IMR-90 (cell line): ENCODE measurements around the gene ADAMTS13. TPM values are rescaled to one million over a fixed set of nuclear protein-coding genes. Genes with fewer than 3 reads are reported as not detected.

Experiments used
- ATAC-seq: fragments of 200-7000 bp; cut with Tn5 transposase; 2 replicates; pipeline ENCODE4 v1.9.1; 2020; ENCODE audit warnings: low read depth, mild to moderate bottlenecking, moderate library complexity
- BruUV-seq: library from RNA; stranded (reverse); fragments of 400-500 nt; replicated peaks from 2 replicates; lab custom pipeline; 2021; lab: Mats Ljungman, UMichigan
- CTCF ChIA-PET: fragments of 300-600 bp; formaldehyde crosslinking; extraction: SDS; loops from one replicate; lab custom pipeline; 2021; ENCODE audit warnings: antibody characterized with exemption; lab: Yijun Ruan, JAX
- POLR2A ChIA-PET: fragments of 300-600 bp; sonication (Branson Sonifier 250); formaldehyde crosslinking; loops from one replicate; lab custom pipeline; 2022; ENCODE audit warnings: antibody characterized with exemption; ENCODE audit not compliant: unreplicated experiment; lab: Charles Lee
- DNase-seq: peaks from one replicate; pipeline ENCODE4 v3.0.0; 2013
- H2AFZ ChIP-seq: replicated peaks from 2 replicates; pipeline ENCODE3; 2013; ENCODE audit warnings: low read length, mild to moderate bottlenecking; ENCODE audit not compliant: poor library complexity
- H2AK5ac ChIP-seq: 2 replicates; pipeline ENCODE4 v1.6.1; 2013; ENCODE audit warnings: low read depth, low read length, inconsistent platforms
- H2AK9ac ChIP-seq: replicated peaks from 2 replicates; pipeline ENCODE3; 2013; ENCODE audit warnings: mild to moderate bottlenecking, low read depth, low read length, moderate library complexity; ENCODE audit not compliant: poor library complexity
- H2BK120ac ChIP-seq: 2 replicates; pipeline ENCODE4 v1.6.1; 2013; ENCODE audit warnings: low read depth, low read length, inconsistent platforms
- H2BK15ac ChIP-seq: 3 replicates; pipeline ENCODE4 v1.6.1; 2013; ENCODE audit warnings: low read depth, low read length, inconsistent platforms
- H2BK20ac ChIP-seq: 2 replicates; pipeline ENCODE4 v1.6.1; 2013; ENCODE audit warnings: low read depth, mild to moderate bottlenecking, inconsistent platforms, low read length, moderate library complexity
- H2BK5ac ChIP-seq: 2 replicates; pipeline ENCODE4 v1.6.1; 2013; ENCODE audit warnings: mild to moderate bottlenecking, low read depth, low read length, inconsistent platforms; ENCODE audit not compliant: poor library complexity, severe bottlenecking
- H3K14ac ChIP-seq: replicated peaks from 2 replicates; pipeline ENCODE4 v1.6.1; 2013; ENCODE audit warnings: low read depth, low read length, inconsistent platforms
- H3K18ac ChIP-seq: 2 replicates; pipeline ENCODE4 v1.6.1; 2013; ENCODE audit warnings: low read depth, low read length, control low read depth
- H3K23ac ChIP-seq: 2 replicates; pipeline ENCODE4 v1.6.1; 2013; ENCODE audit warnings: low read depth, low read length, inconsistent platforms
- H3K27ac ChIP-seq: 2 replicates; pipeline ENCODE4 v1.5.1; 2013; ENCODE audit warnings: mild to moderate bottlenecking, control low read depth, low read length; ENCODE audit not compliant: insufficient read depth
- H3K27me3 ChIP-seq: 2 replicates; pipeline ENCODE4 v1.6.1; 2013; ENCODE audit warnings: low read length; ENCODE audit not compliant: control insufficient read depth, insufficient read depth
- H3K36me3 ChIP-seq: 2 replicates; pipeline ENCODE4 v1.6.1; 2013; ENCODE audit warnings: low read length, mixed read lengths; ENCODE audit not compliant: control insufficient read depth, insufficient read depth
- H3K4ac ChIP-seq: 2 replicates; pipeline ENCODE4 v1.6.1; 2013; ENCODE audit warnings: low read depth, low read length, inconsistent platforms
- H3K4me1 ChIP-seq: 2 replicates; pipeline ENCODE4 v1.6.1; 2013; ENCODE audit warnings: low read length, mixed read lengths; ENCODE audit not compliant: control insufficient read depth, insufficient read depth
- H3K4me2 ChIP-seq: 2 replicates; pipeline ENCODE4 v1.6.1; 2013; ENCODE audit warnings: low read depth, mild to moderate bottlenecking, control low read depth, low read length, moderate library complexity
- H3K4me3 ChIP-seq: 2 replicates; pipeline ENCODE4 v1.5.1; 2013; ENCODE audit warnings: low read depth, mild to moderate bottlenecking, control low read depth, low read length, moderate library complexity; ENCODE audit not compliant: insufficient read depth
- H3K56ac ChIP-seq: 2 replicates; pipeline ENCODE4 v1.6.1; 2013; ENCODE audit warnings: low read length, inconsistent platforms; ENCODE audit not compliant: insufficient read depth; ENCODE audit errors: extremely low read depth
- H3K79me1 ChIP-seq, 2 experiments: 2 replicates each; pipeline ENCODE4 v1.6.1; 2013; ENCODE audit warnings: low read length in 2 of 2, inconsistent platforms in 1 of 2, low read depth in 1 of 2
- H3K9ac ChIP-seq: 2 replicates; pipeline ENCODE4 v1.6.1; 2013; ENCODE audit warnings: low read depth, low read length, control low read depth
- H3K9me1 ChIP-seq: 2 replicates; pipeline ENCODE4 v1.6.1; 2013; ENCODE audit warnings: low read length, inconsistent platforms; ENCODE audit not compliant: insufficient read depth
- H3K9me3 ChIP-seq: 2 replicates; pipeline ENCODE4 v1.6.1; 2013; ENCODE audit warnings: low read length; ENCODE audit not compliant: control insufficient read depth, insufficient read depth
- H4K20me1 ChIP-seq: 2 replicates; pipeline ENCODE4 v1.6.1; 2013; ENCODE audit warnings: low read length, inconsistent platforms; ENCODE audit not compliant: insufficient read depth
- H4K5ac ChIP-seq: 2 replicates; pipeline ENCODE4 v1.6.1; 2013; ENCODE audit warnings: mild to moderate bottlenecking, low read depth, low read length, control low read depth
- H4K8ac ChIP-seq, 2 experiments: 2 replicates each; pipeline ENCODE4 v1.6.1; 2013; ENCODE audit warnings: low read depth in 2 of 2, low read length in 2 of 2, control low read depth in 1 of 2, inconsistent platforms in 1 of 2
- H4K91ac ChIP-seq: 2 replicates; pipeline ENCODE4 v1.6.1; 2013; ENCODE audit warnings: low read depth, low read length, inconsistent platforms; ENCODE audit not compliant: insufficient read depth
- BHLHE40 ChIP-seq: fragments of 150-350 bp; IDR thresholded peaks from 2 replicates; pipeline ENCODE4 v1.6.1; 2016; ENCODE audit warnings: mild to moderate bottlenecking, low read depth, low read length
- CEBPB ChIP-seq: IDR thresholded peaks from 2 replicates; pipeline ENCODE4 v1.6.1; 2012; ENCODE audit warnings: low read depth, low read length, improper control_type of control experiment
- CHD1 ChIP-seq: IDR thresholded peaks from 2 replicates; pipeline ENCODE4 v1.6.1; 2012; ENCODE audit warnings: low read depth, low read length, improper control_type of control experiment
- MAFK ChIP-seq: IDR thresholded peaks from 2 replicates; pipeline ENCODE4 v1.6.1; 2012; ENCODE audit warnings: low read depth, low read length, improper control_type of control experiment
- MAZ ChIP-seq: IDR thresholded peaks from 2 replicates; pipeline ENCODE4 v1.6.1; 2012; ENCODE audit warnings: low read depth, mild to moderate bottlenecking, low read length, improper control_type of control experiment, moderate library complexity, borderline replicate concordance
- MXI1 ChIP-seq: IDR thresholded peaks from 2 replicates; pipeline ENCODE4 v1.6.1; 2012; ENCODE audit warnings: low read depth, mild to moderate bottlenecking, low read length, moderate library complexity, borderline replicate concordance
- NFE2L2 ChIP-seq: fragments of 150-350 bp; IDR thresholded peaks from 2 replicates; pipeline ENCODE4 v1.6.1; 2016; ENCODE audit warnings: low read depth, mild to moderate bottlenecking, low read length
- RAD21 ChIP-seq: IDR thresholded peaks from 2 replicates; pipeline ENCODE4 v1.6.1; 2012; ENCODE audit warnings: low read length, improper control_type of control experiment
- RCOR1 ChIP-seq: IDR thresholded peaks from 2 replicates; pipeline ENCODE4 v1.6.1; 2012; ENCODE audit warnings: mild to moderate bottlenecking, low read length, improper control_type of control experiment; ENCODE audit not compliant: insufficient replicate concordance
- RFX5 ChIP-seq: IDR thresholded peaks from 2 replicates; pipeline ENCODE4 v1.8.0; 2012; ENCODE audit warnings: low read depth, mild to moderate bottlenecking, low read length, moderate library complexity
- SMC3 ChIP-seq: fragments of 150-350 bp; IDR thresholded peaks from 2 replicates; pipeline ENCODE4 v1.6.1; 2016; ENCODE audit warnings: low read depth, mild to moderate bottlenecking, antibody characterized with exemption, low read length, moderate library complexity
- WGBS, 2 experiments: methylation state at CpG; one replicate each; pipeline versions ENCODE4 v1.1.5 to v1.1.7; 2013; ENCODE audit warnings: missing lambda C conversion rate in 2 of 2; ENCODE audit not compliant: insufficient read length in 1 of 2; ENCODE audit errors: extremely low coverage in 2 of 2; 5-methylcytosine and 5-hydroxymethylcytosine counted together
- dilution Hi-C: fragments of 300-500 bp; cut with HindIII; formaldehyde crosslinking; loops from one replicate; pipeline ENCODE4 v1.14.3; 2018; ENCODE audit warnings: low sequenced_read_pairs; ENCODE audit not compliant: unreplicated experiment
- in situ Hi-C: fragments of 300-500 bp; cut with MboI; formaldehyde crosslinking; loops from 3 replicates; pipeline ENCODE4 v1.14.3; 2019; ENCODE audit warnings: low sequenced_read_pairs, inconsistent platforms, mixed read lengths
- intact Hi-C: fragments of 100-400 bp; cut with micrococcal nuclease; formaldehyde crosslinking; loops from 2 replicates; pipeline ENCODE4 v1.10.0; 2022
- polyA plus RNA-seq, 3 experiments: library from polyadenylated mRNA; depleted of rRNA; stranded (reverse); fragments of >200 nt; gene quantifications; 2 replicates each; pipeline ENCODE4 v1.2.3, GENCODE V29; 2012; ENCODE audit warnings: low replicate concordance in 1 of 3
- total RNA-seq: library from RNA; depleted of rRNA; stranded (reverse); fragments of >200 nt; gene quantifications from 2 replicates; pipeline ENCODE4 v1.2.3, GENCODE V29; 2012
- TF ChIP-seq, protein P1 (sequence below): fragments of 150-350 bp; IDR thresholded peaks from 2 replicates; pipeline ENCODE4 v1.6.1; 2017; ENCODE audit warnings: mild to moderate bottlenecking, antibody characterized with exemption, low read length, low read depth
- TF ChIP-seq, protein P2 (sequence below): fragments of 150-350 bp; IDR thresholded peaks from 2 replicates; pipeline ENCODE4 v1.6.1; 2016; ENCODE audit warnings: low read depth, mild to moderate bottlenecking, low read length, moderate library complexity, borderline replicate concordance

The ADAMTS13 gene
- total and polyA plus RNA-seq, 2 of the 4 experiments (the other 2 are of a cell fraction): 0.18 to 2.8 TPM

DNA sequence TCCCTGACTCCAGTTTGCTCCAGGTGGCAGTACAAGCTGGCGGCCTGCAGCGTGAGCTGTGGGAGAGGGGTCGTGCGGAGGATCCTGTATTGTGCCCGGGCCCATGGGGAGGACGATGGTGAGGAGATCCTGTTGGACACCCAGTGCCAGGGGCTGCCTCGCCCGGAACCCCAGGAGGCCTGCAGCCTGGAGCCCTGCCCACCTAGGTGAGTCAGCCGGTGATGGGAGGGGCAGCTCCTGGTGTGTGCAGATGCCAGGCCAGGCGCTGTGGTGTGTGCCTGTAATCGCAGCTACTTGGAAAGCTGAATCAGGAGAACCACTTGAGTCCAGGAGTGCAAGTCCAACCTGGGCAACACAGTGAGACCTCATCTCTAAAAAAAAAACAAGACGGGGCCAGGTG, 27.6 kb downstream of the ADAMTS13 start:
- Histone ChIP-seq H2BK20ac (no peak overlapping the region), H3K27ac (no peak overlapping the region), H3K9me3 (no peaks in the 10 kb centered on the region), H4K20me1 (no peaks in the 10 kb centered on the region; the same call in 1 of the 2 replicates), H2BK15ac (no peak overlapping the region), H2BK5ac (no peak overlapping the region), H3K9ac (no peak overlapping the region), H3K56ac (no peak overlapping the region), H3K4me2 (no peak overlapping the region), H3K4me1 (no peaks in the 10 kb centered on the region), H2BK120ac (no peak overlapping the region), H3K23ac (no peak overlapping the region), H4K5ac (no peak overlapping the region), H3K27me3 (peaks cover 15% of the 10 kb centered on the region), H4K8ac (no peak overlapping the region), H3K4ac (no peak overlapping the region), H2AK9ac (no peak overlapping the region), H3K4me3 (no peak overlapping the region), H3K9me1 (no peaks in the 10 kb centered on the region), H3K36me3 (no peaks in the 10 kb centered on the region), H3K14ac (no peak overlapping the region), H2AFZ (no peak overlapping the region), H4K91ac (no peak overlapping the region), H3K18ac (no peak overlapping the region), H3K79me1 (no peaks in the 10 kb centered on the region), H2AK5ac (no peak overlapping the region)
- BruUV-seq: no TSS peak
- in situ Hi-C loops: no loop called here
- ChIA-PET CTCF (interaction anchor here (0.6 kb wide), 1 partner anchor 233 kb away, joined by 6 read pairs; no protein-coding TSS in a partner anchor), POLR2A (no interaction called here)
- intact Hi-C loops: no loop called here
- DNase-seq (no peak), ATAC-seq (no peak)
- WGBS, 2 experiments: 97% methylated on average over 5 of the region's 12 CpGs; no CpG with 5 or more reads in 1 of the 2 experiments
- TF ChIP-seq, protein P1, sequence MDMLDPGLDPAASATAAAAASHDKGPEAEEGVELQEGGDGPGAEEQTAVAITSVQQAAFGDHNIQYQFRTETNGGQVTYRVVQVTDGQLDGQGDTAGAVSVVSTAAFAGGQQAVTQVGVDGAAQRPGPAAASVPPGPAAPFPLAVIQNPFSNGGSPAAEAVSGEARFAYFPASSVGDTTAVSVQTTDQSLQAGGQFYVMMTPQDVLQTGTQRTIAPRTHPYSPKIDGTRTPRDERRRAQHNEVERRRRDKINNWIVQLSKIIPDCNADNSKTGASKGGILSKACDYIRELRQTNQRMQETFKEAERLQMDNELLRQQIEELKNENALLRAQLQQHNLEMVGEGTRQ: no peak
- no peak for TF ChIP-seq RFX5
- no peak for TF ChIP-seq MXI1
- no peak for TF ChIP-seq BHLHE40
- TF ChIP-seq CEBPB: no peak
- no peak for TF ChIP-seq NFE2L2
- TF ChIP-seq SMC3: no peak
- no peak for TF ChIP-seq MAZ
- TF ChIP-seq MAFK: no peak
- TF ChIP-seq RCOR1: no peak
- no peak for TF ChIP-seq CHD1
- TF ChIP-seq, protein P2, sequence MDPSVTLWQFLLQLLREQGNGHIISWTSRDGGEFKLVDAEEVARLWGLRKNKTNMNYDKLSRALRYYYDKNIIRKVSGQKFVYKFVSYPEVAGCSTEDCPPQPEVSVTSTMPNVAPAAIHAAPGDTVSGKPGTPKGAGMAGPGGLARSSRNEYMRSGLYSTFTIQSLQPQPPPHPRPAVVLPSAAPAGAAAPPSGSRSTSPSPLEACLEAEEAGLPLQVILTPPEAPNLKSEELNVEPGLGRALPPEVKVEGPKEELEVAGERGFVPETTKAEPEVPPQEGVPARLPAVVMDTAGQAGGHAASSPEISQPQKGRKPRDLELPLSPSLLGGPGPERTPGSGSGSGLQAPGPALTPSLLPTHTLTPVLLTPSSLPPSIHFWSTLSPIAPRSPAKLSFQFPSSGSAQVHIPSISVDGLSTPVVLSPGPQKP: no peak
- TF ChIP-seq RAD21: no peak
- dilution Hi-C loops: no loop called here
